Tibial nerve (tissue), 4 donors: ENCODE data around the gene SHLD1.

Experiments
- CTCF ChIP-seq, 5 experiments: fragments of 200-600 bp in 3 of 5; fragments of 450-650 bp in 2 of 5; sonication (generic) in 3 of 5; IDR thresholded peaks; one replicate each; pipeline ENCODE4 v1.5.1; 2016 to 2019; ENCODE audit warnings: antibody characterized with exemption in 5 of 5, mild to moderate bottlenecking in 3 of 5, moderate library complexity in 2 of 5
- EP300 ChIP-seq, 2 donors: sonication (generic); formaldehyde crosslinking; IDR thresholded peaks; one replicate each; pipeline ENCODE4 v1.6.1; 2017; ENCODE audit warnings: antibody characterized with exemption in 2 of 2, mild to moderate bottlenecking in 1 of 2
- POLR2A ChIP-seq, 2 donors: fragments of 450-650 bp; IDR thresholded peaks; one replicate each; pipeline ENCODE4 v1.6.1; 2017; ENCODE audit warnings: antibody characterized with exemption in 2 of 2, mild to moderate bottlenecking in 2 of 2, moderate library complexity in 2 of 2

DNA sequence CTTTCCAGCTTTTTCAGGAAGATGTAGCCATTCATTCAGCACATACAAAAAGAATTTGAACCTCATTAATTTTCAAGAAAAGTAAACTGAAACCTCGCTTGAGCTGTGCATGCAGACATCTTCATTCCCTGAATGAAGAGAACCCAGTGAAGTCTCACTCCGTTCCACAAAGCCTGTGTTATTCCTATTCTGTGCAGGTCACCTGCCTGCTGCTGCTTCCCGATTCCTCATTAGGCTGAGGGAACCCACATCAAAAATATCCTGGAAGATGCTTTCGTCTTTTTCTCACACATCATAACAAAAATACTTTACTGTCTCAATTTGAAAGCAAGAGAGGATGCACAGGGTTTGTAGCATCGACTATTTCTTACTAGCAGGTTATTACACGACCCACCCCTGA is 160.0 kb downstream of the SHLD1 start:
- TF ChIP-seq CTCF (IDR thresholded peaks at IDR 0.05) (no peak), POLR2A (IDR thresholded peaks at IDR 0.05) (no peak), EP300 (IDR thresholded peaks at IDR 0.05) (no peak)
